DOHH2 (cell line): ENCODE data around the gene POT1.

Experiments
- CTCF ChIP-seq: fragments of 200-600 bp; sonication (generic); IDR thresholded peaks from one replicate; pipeline ENCODE4 v1.5.1; 2014; ENCODE audit warnings: antibody characterized with exemption, mild to moderate bottlenecking, low read depth, low read length; ENCODE audit not compliant: poor library complexity, severe bottlenecking
- EZH2phosphoT487 ChIP-seq: fragments of 200-600 bp; sonication (generic); IDR thresholded peaks from 2 replicates; pipeline ENCODE4 v1.6.1; 2017; ENCODE audit warnings: borderline replicate concordance, mild to moderate bottlenecking, antibody characterized with exemption, low read length, moderate library complexity, mixed read lengths

GRCh38 chr7:124790645-124791044 lies 139.0 kb downstream of the POT1 start:
- no peak for TF ChIP-seq CTCF
- no peak for TF ChIP-seq EZH2phosphoT487
